OCI-LY7 (cell line): Measurements from ENCODE around the gene FN1.

Source experiments
- CTCF ChIP-seq: fragments of 200-600 bp; sonication (generic); conservative IDR thresholded peaks from 2 replicates; pipeline ENCODE4 v1.5.1; 2014; ENCODE audit warnings: mild to moderate bottlenecking, antibody characterized with exemption, low read length, moderate library complexity, mixed read lengths
- EZH2phosphoT487 ChIP-seq: fragments of 200-600 bp; sonication (generic); IDR thresholded peaks from 2 replicates; pipeline ENCODE4 v1.6.1; 2018; ENCODE audit warnings: low read depth, borderline replicate concordance, mild to moderate bottlenecking, mixed run types, antibody characterized with exemption, low read length, moderate library complexity, mixed read lengths

DNA sequence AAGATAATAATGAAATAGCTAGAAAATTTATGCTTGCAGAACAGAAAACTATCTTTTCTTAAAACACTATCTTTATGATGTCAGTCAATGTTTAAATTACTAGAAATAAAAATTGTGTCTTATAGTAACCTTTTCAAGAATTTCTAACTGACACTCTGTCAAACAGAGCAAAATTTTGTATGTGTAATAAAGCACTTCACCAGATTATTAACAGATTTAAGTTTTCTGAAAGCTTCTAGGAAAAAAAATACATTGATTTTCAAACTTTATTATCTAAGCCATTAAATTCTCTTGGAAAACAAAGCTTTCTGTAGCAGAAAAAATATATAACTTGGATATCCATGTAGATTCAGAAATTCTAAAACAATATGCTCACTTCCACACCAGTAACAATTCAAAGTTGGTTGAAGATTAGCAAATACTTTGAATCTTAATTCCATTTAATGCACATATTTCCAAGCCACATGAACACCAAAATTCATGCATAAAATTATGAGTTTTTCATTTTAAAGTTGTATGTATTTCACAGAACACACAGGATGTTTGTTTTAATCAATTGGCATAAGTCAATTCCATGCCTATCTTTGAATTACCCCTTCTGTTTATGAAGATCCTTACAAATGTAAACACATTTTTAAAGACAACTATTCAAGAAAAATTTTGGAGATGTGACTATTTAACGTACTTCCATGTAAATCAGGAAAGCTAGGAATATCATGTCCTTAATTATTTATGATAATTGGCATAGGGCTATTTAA is 19.9 kb downstream of the FN1 start:
- TF ChIP-seq CTCF (no peak), EZH2phosphoT487 (no peak)
